ENCODE data around the gene STXBP6.

GRCh38 chr14:24965934-24966578 is 83.9 kb downstream of the STXBP6 start:
- TF ChIP-seq GABPA (IDR thresholded peaks at IDR 0.05; ENCODE audit: low read depth, low read length) (no peak), GABPA (CRISPR knock-in tag; IDR thresholded peaks at IDR 0.05; ENCODE audit: low read depth) (no peak), CTCF (CRISPR knock-in tag; IDR thresholded peaks at IDR 0.05) (no peak), U2AF2 (IDR thresholded peaks at IDR 0.05; ENCODE audit: low read depth, low read length) (no peak), SIN3B (IDR thresholded peaks at IDR 0.05; ENCODE audit: low read length) (no peak), ZBTB7A (CRISPR knock-in tag; IDR thresholded peaks at IDR 0.05) (no peak), FOSL2 (CRISPR knock-in tag; IDR thresholded peaks at IDR 0.05) (peak; percentile 87)
- TF ChIP-seq, protein P1, sequence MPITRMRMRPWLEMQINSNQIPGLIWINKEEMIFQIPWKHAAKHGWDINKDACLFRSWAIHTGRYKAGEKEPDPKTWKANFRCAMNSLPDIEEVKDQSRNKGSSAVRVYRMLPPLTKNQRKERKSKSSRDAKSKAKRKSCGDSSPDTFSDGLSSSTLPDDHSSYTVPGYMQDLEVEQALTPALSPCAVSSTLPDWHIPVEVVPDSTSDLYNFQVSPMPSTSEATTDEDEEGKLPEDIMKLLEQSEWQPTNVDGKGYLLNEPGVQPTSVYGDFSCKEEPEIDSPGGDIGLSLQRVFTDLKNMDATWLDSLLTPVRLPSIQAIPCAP (CRISPR knock-in tag; IDR thresholded peaks at IDR 0.05; ENCODE audit: low read depth) = no peak

All from HepG2 (cell line).